Measurements from ENCODE around the gene TBL1X. TPM values are rescaled to one million over a fixed set of nuclear protein-coding genes. Genes with fewer than 3 reads are reported as not detected.

TBL1X gene
- total and polyA plus RNA-seq, 10 of the 15 experiments (the other 5 are each of a cell fraction or from before 2014, with no cell fraction given), result 4.4 to 26.3 (median 10.6) TPM

GRCh38 chrX:9757366-9757765, 292.5 kb downstream of the TBL1X start:
- H2AFZ ChIP-seq (ENCODE audit: control insufficient read depth, low read depth, low read length), result no peak overlapping the region
- DNase-seq (ENCODE audit: low read depth, low spot score), result no peak
- no peak for FAIRE-seq
- no peak for ATAC-seq
- H4K20me1 ChIP-seq (ENCODE audit: control insufficient read depth, insufficient read depth), result no peaks in the 10 kb centered on the region
- no peaks in the 10 kb centered on the region for H3K79me2 ChIP-seq (ENCODE audit: control insufficient read depth, insufficient read depth, low read length)
- WGBS (ENCODE audit: insufficient coverage, insufficient replicate concordance, low lambda C conversion rate, missing lambda C conversion rate), result 27% methylated on average over 7 of the region's 7 CpGs
- no peaks in the 10 kb centered on the region; the same call in 2 of the 3 replicates for H3K9me3 ChIP-seq (replicated peaks; ENCODE audit: control insufficient read depth, insufficient read depth, low read length)
- CTCF ChIA-PET, result no interaction called here
- H3K36me3 ChIP-seq (ENCODE audit: control insufficient read depth in 2 of 2, insufficient read depth in 2 of 2, low read length in 1 of 2), result no peaks in the 10 kb centered on the region
- in situ Hi-C loops (cut with MboI), result no loop called here
- no peaks in the 10 kb centered on the region for H3K4me1 ChIP-seq (ENCODE audit: control insufficient read depth, insufficient read depth, low read length)
- H3K4me3 ChIP-seq, result no peak overlapping the region
- intact Hi-C loops (cut with micrococcal nuclease; ENCODE audit: unreplicated experiment), result no loop called here
- SMC1A ChIA-PET (ENCODE audit: uncharacterized antibody, unreplicated experiment), result no interaction called here
- RAD21 ChIA-PET (ENCODE audit: unreplicated experiment), result no interaction called here
- POLR2A ChIA-PET, result no interaction called here
- no peaks in the 10 kb centered on the region for H3K27me3 ChIP-seq (replicated peaks in 1 of 2; ENCODE audit: control insufficient read depth in 2 of 2, insufficient read depth in 2 of 2, low read length in 1 of 2)
- no peak overlapping the region for H3K4me2 ChIP-seq (ENCODE audit: control insufficient read depth, insufficient read depth)
- H3K9ac ChIP-seq (ENCODE audit: control insufficient read depth, insufficient read depth, low read length), result no peak overlapping the region
- no TSS peak for BruUV-seq (replicated peaks)
- TF ChIP-seq TARDBP (IDR thresholded peaks at IDR 0.05; ENCODE audit: borderline replicate concordance) (no peak), CREB1 (IDR thresholded peaks at IDR 0.05; ENCODE audit: low read depth) (no peak), MEF2A (IDR thresholded peaks at IDR 0.05; ENCODE audit: insufficient read depth, low read depth, low read length) (no peak), ZNF274 (IDR thresholded peaks at IDR 0.05; ENCODE audit: insufficient read depth, insufficient read length) (no peak), RFX5 (IDR thresholded peaks at IDR 0.05; ENCODE audit: low read depth, low read length) (no peak), SRF (IDR thresholded peaks at IDR 0.05; ENCODE audit: low read depth in 2 of 2, low read length in 2 of 2) (no peak), ATF7 (IDR thresholded peaks at IDR 0.05; ENCODE audit: low read depth) (no peak), FOXK2 (IDR thresholded peaks at IDR 0.05) (no peak), CHD1 (IDR thresholded peaks at IDR 0.05; ENCODE audit: low read depth, low read length) (no peak), CREM (IDR thresholded peaks at IDR 0.05; ENCODE audit: low read depth) (no peak), IKZF1 (conservative IDR thresholded peaks at IDR 0.05) (no peak), BCL11A (IDR thresholded peaks at IDR 0.05; ENCODE audit: low read depth, low read length) (no peak), PML (IDR thresholded peaks at IDR 0.05; ENCODE audit: low read length) (no peak), IRF3 (IDR thresholded peaks at IDR 0.05) (no peak), SMARCA5 (IDR thresholded peaks at IDR 0.05) (no peak), PAX5 (IDR thresholded peaks at IDR 0.05; ENCODE audit: borderline replicate concordance, low read depth, low read length) (no peak), ZNF622 (IDR thresholded peaks at IDR 0.05) (no peak), RUNX3 (IDR thresholded peaks at IDR 0.05; ENCODE audit: low read length) (no peak)
- TF ChIP-seq, protein P1, sequence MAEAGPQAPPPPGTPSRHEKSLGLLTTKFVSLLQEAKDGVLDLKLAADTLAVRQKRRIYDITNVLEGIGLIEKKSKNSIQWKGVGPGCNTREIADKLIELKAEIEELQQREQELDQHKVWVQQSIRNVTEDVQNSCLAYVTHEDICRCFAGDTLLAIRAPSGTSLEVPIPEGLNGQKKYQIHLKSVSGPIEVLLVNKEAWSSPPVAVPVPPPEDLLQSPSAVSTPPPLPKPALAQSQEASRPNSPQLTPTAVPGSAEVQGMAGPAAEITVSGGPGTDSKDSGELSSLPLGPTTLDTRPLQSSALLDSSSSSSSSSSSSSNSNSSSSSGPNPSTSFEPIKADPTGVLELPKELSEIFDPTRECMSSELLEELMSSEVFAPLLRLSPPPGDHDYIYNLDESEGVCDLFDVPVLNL (IDR thresholded peaks at IDR 0.05; ENCODE audit: low read depth, low read length), result no peak
- H3K27ac ChIP-seq (ENCODE audit: control insufficient read depth, insufficient read depth), result no peak overlapping the region

Data from GM12878 (cell line).